ENCODE measurements around the gene SLC35D2.

The SLC35D2 gene

DNA sequence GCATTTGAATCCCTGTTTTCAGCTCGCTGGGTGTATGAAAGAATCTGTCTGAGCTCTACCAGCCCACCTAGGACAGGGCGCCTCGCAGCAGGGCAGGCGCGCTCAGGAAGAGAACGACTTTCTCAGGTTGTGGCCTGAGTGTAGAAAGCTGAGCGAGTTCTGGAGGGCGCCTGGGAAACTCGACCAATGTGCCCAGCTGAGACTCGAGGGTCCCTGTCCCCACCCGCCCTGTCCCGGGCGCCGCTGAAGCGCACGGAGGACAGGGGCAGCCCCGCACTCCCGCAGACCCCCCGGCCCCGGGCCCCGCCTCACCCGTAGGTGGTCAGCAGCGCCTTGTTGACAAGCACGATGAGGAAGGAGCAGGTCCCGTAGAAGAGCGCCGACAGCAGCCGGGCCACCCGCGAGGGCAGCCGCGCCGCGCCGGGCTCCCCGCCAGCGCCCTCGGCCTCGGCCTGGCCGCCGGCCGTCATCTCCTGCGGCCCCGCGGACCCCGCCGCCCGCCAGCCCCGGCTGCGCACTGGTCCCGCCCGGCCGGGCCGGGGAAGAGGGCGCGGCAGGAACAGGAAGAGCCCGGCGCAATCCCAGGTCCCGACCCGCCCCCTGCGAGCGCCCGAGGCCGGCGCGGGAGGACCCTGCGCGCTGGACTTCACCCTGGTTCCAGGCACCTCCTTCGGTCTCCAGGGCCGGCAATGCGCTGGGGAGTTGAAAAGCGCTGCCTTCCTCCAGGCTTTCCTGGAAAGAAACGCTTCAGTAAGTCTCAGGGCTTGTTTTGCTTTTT, at the start of gene SLC35D2:
Gene SLC35D2 (minus strand): TSS at position 547 of the 778 bp plus-strand sequence. CDS start 77 bp downstream, at position 470.
- no peak for DNase-seq

DNA sequence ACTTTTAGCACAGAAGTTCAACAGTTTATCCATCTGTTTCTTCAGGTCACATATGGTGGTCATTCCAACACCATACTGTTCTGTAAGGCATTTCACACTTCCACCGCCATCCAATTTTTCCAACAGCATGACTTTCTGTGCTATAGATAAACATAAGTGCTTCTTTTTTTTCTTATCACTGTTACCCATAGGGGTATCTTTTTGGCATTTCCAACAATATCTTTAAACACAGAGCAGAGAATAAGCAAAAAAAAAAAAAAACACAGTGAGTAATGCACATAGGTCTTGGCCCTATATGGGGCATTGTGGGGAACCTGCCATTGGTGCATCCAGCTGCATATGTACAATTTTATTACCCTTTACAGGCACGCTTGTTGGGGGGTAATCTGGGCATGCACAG, 46.9 kb upstream of the SLC35D2 start:
- DNase-seq = no peak

- no peak for DNase-seq
Measured at GRCh38 chr9:96429732-96430131, 46.2 kb upstream of the SLC35D2 start.

DNA sequence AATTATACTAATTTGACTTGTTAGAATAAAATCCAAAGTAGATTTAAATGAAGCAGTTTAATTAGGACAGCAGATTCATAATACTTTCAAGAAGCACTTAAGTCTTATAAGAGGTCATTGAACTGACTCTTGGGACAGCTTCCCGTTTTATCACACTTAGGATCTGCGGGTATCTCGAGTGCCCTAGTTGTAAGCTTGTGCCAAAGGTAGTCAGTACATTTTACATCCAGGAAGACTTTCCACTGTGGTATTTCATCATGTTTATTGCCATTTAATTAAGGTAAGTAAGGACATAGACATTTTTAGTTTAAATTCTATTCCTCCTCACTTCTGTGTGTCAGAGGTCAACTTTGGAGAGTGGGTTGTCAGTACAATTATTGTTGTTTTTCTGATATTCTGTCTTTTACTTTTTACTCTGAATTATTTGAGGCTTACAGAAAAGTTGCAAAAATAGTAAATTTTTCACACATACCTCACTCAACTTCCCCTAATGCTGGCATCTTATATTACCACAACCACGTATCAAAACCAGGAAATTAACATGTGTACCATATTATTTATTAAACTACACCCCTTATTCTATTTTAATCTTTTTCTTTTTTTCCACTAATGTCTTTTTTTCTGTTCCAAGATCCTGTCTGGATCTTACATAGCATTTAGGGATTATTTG, 42.1 kb upstream of the SLC35D2 start:
- DNase-seq = no peak

GRCh38 chr9:96423985-96424336, 40.5 kb upstream of the SLC35D2 start:
- no peak for DNase-seq

DNA sequence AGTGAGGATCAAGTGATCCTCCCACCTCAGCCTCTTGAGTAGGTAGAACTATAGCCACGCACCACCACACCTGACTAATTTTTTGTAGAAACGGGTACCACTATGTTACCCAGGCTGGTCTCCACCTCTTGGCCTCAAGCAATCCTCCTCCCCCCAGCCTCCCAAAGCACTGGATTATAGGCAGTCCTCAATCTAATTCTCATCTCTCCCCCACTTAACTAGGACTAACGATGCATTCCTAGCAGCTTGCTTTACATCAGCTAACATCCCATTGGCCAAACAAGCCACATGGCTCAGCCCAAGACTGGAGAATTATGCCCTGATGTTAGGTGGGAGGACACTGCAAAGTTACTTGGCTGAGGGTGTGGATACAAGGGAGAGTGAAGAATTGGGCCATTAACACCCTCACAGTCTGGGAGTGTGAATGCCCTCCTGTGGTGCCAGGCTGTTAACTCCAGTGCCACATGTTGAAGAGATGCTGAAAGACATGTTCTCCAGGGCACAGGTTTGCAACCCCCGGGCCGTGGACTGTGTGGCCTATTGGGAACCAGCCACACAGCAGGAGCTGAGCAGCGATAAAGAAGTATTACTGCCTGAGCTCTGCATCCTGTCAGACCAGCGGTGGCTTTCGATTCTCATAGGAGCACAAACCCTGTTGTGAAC, 39.9 kb upstream of the SLC35D2 start:
- no peak for DNase-seq

- DNase-seq = peak; percentile 23
Measured at GRCh38 chr9:96420468-96421219, 37.1 kb upstream of the SLC35D2 start.

DNA sequence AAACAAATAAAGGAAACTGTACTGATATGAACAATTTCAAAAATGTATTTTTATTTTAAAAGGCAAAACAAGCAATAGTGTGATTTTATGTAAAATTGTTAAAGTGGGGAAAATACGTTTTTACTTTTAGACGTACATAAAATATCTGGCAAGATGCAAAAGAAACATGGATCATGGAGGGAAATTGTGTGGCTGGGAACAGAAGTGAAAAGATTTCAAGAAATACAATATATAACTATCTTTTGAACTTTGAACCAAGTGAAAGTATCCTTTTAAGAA, 36.1 kb upstream of the SLC35D2 start:
- DNase-seq = no peak

DNA sequence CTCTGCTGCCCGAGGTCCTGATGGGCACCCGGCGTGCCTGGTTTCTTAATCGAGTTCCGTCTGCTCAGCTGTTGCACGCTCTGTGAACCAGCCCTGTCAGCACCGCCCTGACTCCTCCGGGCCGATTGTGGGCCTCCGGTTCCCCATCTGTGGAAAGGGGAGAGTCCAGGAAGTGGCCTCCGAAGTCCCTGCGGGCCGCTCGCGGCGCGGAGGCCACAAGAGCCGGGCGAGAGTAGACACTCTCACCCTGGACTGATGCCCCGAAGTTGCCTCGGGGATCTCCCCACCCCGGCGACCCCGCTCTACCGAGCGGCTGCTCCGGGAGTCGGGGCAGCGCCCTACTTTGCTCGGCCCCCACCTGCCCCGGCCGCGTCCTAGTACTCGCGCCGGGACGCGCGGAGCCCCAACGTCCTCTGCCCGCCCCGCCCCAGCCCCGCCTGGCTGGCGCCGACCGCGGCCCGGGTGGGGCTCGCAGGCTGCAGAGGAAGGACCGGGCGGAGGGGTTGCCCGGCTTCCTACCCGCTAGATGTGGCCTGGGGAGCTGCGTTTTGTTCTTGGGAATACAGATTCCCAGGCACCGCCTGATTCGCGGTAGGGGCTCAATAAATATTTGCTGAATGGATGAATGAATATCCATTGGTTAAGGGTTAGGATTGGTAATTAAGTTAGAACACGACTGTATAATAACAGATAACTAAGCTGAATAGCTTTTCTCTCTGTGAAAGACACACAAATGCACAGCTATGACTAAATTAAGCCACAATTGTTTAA, 35.6 kb upstream of the SLC35D2 start:
- DNase-seq = peak; percentile 58

DNA sequence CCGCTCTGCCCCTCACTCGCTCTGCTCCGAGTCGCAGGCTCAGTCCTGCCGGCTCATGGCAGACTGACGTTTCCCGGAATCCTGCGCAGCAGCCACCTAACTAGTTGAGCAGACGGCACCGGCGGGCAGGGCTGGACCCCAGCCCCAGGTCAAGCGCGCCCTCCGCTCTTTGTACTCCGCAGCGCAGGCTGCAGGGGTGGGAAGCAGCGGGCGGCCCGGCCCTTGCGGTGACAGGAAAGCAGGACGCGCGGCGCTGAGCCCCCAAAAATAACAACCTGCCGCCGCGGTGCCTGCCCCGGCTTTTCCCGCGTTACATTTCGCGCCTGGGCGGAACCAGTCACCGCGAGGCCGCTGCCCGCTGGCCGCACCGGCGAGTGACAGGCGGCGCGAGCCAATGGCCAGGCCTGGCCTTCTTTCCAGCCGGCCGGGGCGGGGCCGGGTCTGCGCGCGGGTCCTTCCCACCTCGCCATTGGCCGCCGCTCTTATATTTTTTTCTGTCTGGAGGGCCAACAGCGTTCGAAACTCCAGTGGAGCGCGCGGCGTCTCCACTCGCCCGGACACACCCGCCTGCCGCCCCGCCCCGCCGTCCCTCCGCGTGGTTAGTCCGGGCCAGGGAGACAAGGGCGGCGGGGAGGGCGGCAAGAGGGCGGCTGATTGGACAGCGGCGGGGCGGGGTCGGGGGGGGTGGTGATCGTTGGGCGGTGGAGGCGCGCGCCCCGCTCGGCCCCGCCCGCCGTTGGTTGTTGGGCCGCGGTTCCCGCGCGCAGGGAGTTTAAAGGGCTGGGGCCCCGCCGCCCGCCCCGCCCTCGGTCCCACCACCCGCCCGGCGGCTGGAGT, 34.8 kb upstream of the SLC35D2 start, which contains the start of gene ZNF367:
Gene ZNF367 (minus strand): TSS at position 288 of the 837 bp plus-strand sequence. CDS start 338 bp downstream, outside the sequence.
- DNase-seq = peak; percentile 95

DNA sequence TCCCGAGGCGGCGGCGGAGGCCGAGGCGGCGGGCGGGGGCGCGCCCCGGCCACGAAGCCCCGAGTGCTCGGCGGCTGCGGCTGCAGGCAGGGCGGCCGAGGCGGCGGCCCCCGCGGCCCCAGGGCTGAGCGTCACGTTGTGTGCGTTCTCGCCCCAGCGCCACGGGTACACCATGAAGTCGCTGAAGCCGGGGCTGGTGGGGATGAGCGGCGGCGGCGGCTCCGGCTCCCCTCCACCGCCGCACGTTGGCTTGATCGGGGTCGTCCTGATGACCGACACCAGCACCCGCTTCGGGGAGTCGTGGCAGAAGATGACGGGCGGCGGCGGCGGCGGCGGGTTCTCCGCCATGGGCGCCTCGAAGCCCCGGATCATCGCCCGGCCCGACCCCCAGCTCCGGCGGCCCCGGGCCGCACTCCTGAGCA, 34.2 kb upstream of the SLC35D2 start:
- no peak for DNase-seq

DNA sequence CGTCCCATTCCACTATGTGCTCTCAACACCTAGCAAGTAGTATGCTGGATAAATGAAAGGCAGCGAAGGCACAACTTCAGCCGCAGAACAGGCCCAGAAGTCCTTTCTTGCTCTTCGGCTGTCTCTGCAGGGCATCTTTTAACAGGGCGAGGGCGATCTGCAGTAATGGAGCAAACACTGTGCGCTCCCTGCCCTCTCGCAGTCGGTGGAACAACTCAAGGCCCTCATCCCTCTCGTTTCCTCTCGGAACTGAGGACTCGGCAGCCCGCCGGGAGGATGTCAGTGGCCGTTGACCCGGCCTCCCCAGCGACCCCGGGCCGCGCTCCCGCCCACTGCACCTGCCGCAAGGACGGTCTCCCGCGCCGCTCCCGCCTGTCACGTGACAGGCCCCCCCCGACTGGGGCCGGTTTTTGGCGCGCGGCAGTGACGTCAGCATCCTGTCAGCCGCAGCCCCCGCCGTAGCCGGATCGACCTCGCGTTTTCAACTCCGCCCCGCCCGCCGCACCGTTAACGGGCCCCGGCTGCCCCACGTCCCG, 33.6 kb upstream of the SLC35D2 start:
- DNase-seq = peak; percentile 87

GRCh38 chr9:96413302-96414221, 30.1 kb upstream of the SLC35D2 start:
- DNase-seq = peak; percentile 8

- no peak for DNase-seq
Measured at GRCh38 chr9:96412174-96412913, 28.8 kb upstream of the SLC35D2 start.

DNA sequence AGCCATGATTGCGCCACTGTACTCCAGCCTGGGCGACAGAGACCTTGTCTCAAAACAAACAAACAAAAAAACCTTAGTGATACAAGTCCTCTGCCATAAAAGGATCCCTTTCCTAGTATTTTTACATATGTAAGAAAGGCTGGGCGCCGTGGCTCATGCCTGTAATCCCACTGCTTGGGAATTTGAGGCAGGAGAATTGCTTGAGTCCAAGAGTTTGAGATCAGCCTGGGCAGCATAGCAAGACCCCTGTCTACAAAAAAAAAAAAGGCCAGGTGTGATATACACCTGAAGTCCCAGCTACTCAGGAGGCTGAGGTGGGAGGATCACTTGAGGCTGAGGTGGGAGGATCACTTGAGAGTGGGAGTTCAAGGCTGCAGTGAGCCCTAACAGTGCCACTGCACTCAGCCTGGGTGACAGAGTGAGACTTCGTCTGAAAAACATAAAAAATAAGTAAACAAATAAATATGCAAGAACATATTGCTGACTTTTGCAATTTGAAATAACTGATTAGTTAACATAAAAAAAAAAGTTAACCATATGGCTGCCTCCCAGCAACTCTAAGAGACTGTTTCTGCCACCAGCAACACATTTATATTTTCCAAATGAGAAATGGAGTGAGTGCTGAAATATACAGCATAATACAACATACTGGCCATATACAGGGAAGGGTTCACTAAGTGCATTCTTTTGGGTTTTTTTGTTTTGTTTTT, 27.8 kb upstream of the SLC35D2 start:
- DNase-seq = no peak

GRCh38 chr9:96408409-96409280, 25.1 kb upstream of the SLC35D2 start:
- DNase-seq = no peak

- no peak for DNase-seq
Measured at GRCh38 chr9:96400132-96400910, 16.8 kb upstream of the SLC35D2 start.

All from CD4-positive, alpha-beta T cell treated with Interferon gamma for 1 hour (primary cell).